H1 (cell line): Measurements from ENCODE around the gene BCL6B. TPM values are rescaled to one million over a fixed set of nuclear protein-coding genes. Genes with fewer than 3 reads are reported as not detected.

Source experiments
- BRCA1 ChIP-seq: IDR thresholded peaks from 2 replicates; pipeline ENCODE4 v1.6.1; 2012; ENCODE audit warnings: low read depth, low read length, improper control_type of control experiment
- CHD1 ChIP-seq: IDR thresholded peaks from 2 replicates; pipeline ENCODE4 v1.6.1; 2012; ENCODE audit warnings: low read depth, low read length, improper control_type of control experiment
- CTCF ChIP-seq, 3 experiments: IDR thresholded peaks; 1 replicate in 2 of 3; 2 replicates in 1 of 3; pipeline versions ENCODE4 v1.5.1 to v1.6.1; 2011; ENCODE audit warnings: low read length in 3 of 3, mild to moderate bottlenecking in 3 of 3, inconsistent platforms in 2 of 3, low read depth in 1 of 3, moderate library complexity in 1 of 3; ENCODE audit not compliant: insufficient read depth in 1 of 3; ENCODE audit errors: control extremely low read depth in 1 of 3
- EZH2 ChIP-seq: fragments of 200-600 bp; sonication (generic); IDR thresholded peaks from 2 replicates; pipeline ENCODE4 v1.7.1; 2012; ENCODE audit warnings: low read depth, mild to moderate bottlenecking, moderate library complexity, low read length, inconsistent platforms; ENCODE audit not compliant: severe bottlenecking
- GTF2F1 ChIP-seq: IDR thresholded peaks from 2 replicates; pipeline ENCODE4 v1.6.1; 2012; ENCODE audit warnings: low read depth, low read length, improper control_type of control experiment, borderline replicate concordance
- HDAC2 ChIP-seq, 2 experiments: fragments of 300-600 bp in 1 of 2; sonication (generic) in 1 of 2; IDR thresholded peaks; 2 replicates each; pipeline ENCODE4 v1.6.1; 2011 to 2012; ENCODE audit warnings: low read depth in 2 of 2, low read length in 2 of 2, mild to moderate bottlenecking in 2 of 2, moderate library complexity in 2 of 2, borderline replicate concordance in 1 of 2, inconsistent platforms in 1 of 2
- HDAC6 ChIP-seq: IDR thresholded peaks from one replicate; pipeline ENCODE4 v1.7.1; 2012; ENCODE audit warnings: low read depth, mild to moderate bottlenecking, inconsistent platforms, low read length, moderate library complexity
- KDM1A ChIP-seq: fragments of 200-600, 300-600 bp; sonication (generic); IDR thresholded peaks from 2 replicates; pipeline ENCODE4 v1.7.1; 2016; ENCODE audit warnings: mild to moderate bottlenecking, low read length, borderline replicate concordance
- KDM4A ChIP-seq: IDR thresholded peaks from one replicate; pipeline ENCODE4 v1.7.1; 2012; ENCODE audit warnings: low read depth, mild to moderate bottlenecking, moderate library complexity, low read length, inconsistent platforms; ENCODE audit not compliant: severe bottlenecking
- NANOG ChIP-seq: IDR thresholded peaks from 2 replicates; pipeline ENCODE4 v1.6.1; 2011; ENCODE audit warnings: low read length, low read depth, mild to moderate bottlenecking, inconsistent platforms; ENCODE audit not compliant: insufficient read depth, poor library complexity, severe bottlenecking
- POU5F1 ChIP-seq: IDR thresholded peaks from 2 replicates; pipeline ENCODE4 v1.6.1; 2011; ENCODE audit warnings: low read depth, mild to moderate bottlenecking, low read length, moderate library complexity
- RNF2 ChIP-seq: fragments of 200-900, 300-1000 bp; sonication (generic); IDR thresholded peaks from 2 replicates; pipeline ENCODE4 v1.7.1; 2016; ENCODE audit warnings: borderline replicate concordance, low read depth, mild to moderate bottlenecking, antibody characterized with exemption, low read length; ENCODE audit not compliant: poor library complexity, severe bottlenecking; ENCODE audit errors: missing control alignments
- SP2 ChIP-seq: IDR thresholded peaks from 2 replicates; pipeline ENCODE4 v1.6.1; 2012; ENCODE audit warnings: mild to moderate bottlenecking, low read length, inconsistent platforms
- SP4 ChIP-seq: IDR thresholded peaks from 2 replicates; pipeline ENCODE4 v1.6.1; 2012; ENCODE audit warnings: low read length, inconsistent platforms
- TEAD4 ChIP-seq: IDR thresholded peaks from 2 replicates; pipeline ENCODE4 v1.6.1; 2012; ENCODE audit warnings: low read depth, low read length, inconsistent platforms, mixed read lengths
- YY1 ChIP-seq: IDR thresholded peaks from 2 replicates; pipeline ENCODE4 v1.6.1; 2011; ENCODE audit warnings: low read depth, mild to moderate bottlenecking, low read length
- ZNF274 ChIP-seq: IDR thresholded peaks from 2 replicates; pipeline ENCODE4 v1.7.0; 2012; ENCODE audit warnings: low read length, borderline replicate concordance; ENCODE audit errors: extremely low read depth
- polyA plus RNA-seq, 7 experiments: library from polyadenylated mRNA; depleted of rRNA in 3 of 7; stranded (reverse) in 5 of 7; unstranded in 2 of 7; fragments of >200 nt in 5 of 7; fragments of 200-250 nt in 2 of 7; gene quantifications; 1 replicate in 5 of 7; 2 replicates in 1 of 7; 4 replicates in 1 of 7; pipeline versions ENCODE4 v1.2.1 to v1.2.3, GENCODE V29; 2011 to 2013; ENCODE audit warnings: missing spikeins in 2 of 7, mixed read lengths in 2 of 7
- total RNA-seq: library from RNA; stranded (reverse); fragmentation: NEBNext Ultra II Directional; extraction: Animal tissue kit (Norgen Biotek cat#: 25700); gene quantifications from 2 replicates; pipeline ENCODE4 v1.2.1, GENCODE V29; 2021
- TF ChIP-seq, protein P1 (sequence below): IDR thresholded peaks from 2 replicates; pipeline ENCODE4 v1.6.1; 2012; ENCODE audit warnings: low read length, inconsistent platforms
- TF ChIP-seq, protein P2 (sequence below): IDR thresholded peaks from 2 replicates; pipeline ENCODE4 v1.6.1; 2012; ENCODE audit warnings: inconsistent platforms

The BCL6B gene
- total and polyA plus RNA-seq, 2 of the 8 experiments (the other 6 are each of a cell fraction or from before 2014, with no cell fraction given): 6.6 to 8.7 TPM

DNA sequence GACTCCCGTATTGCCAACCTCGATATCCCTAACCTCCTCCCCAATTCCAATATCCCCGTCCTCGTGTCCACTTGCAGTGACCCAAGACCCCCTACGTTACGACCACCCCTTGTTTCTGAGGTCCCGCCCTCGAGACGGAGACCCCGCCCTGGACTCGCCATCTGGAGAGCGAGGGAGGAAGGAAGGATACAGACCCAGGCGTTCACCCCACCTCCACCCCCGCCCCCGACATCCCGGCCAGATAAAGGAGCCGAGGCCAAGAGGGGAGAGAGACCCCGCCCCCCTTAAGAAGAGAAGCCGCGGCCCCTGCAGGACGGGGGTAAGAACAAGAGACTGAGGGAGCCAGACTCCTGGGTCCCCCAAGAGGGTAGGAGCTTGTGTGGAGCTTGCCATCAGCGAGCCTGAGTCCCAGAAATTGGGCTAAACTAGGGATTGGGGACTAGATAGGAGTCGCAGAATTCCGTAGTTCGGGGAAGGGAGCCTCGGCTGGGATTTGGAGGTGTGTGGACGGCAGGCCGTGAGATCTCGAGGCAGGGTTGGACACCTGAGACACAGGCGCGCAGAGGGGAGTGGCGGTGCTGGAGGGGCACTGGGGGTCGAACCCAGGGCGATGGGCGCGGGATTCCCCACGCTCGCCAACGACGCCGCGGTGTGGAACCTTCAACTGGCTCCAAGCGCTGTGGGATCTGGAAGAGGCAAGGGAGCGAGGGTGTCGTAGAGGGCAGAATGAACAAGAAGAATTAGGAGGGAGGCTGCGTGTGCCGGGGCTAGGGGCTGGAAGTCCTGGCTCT is at the start of gene BCL6B (continued):
- TF ChIP-seq CTCF (IDR thresholded peaks at IDR 0.05; ENCODE audit: control extremely low read depth in 1 of 3, insufficient read depth in 1 of 3, low read depth in 1 of 3, low read length in 3 of 3): no peak
- TF ChIP-seq, protein P1, sequence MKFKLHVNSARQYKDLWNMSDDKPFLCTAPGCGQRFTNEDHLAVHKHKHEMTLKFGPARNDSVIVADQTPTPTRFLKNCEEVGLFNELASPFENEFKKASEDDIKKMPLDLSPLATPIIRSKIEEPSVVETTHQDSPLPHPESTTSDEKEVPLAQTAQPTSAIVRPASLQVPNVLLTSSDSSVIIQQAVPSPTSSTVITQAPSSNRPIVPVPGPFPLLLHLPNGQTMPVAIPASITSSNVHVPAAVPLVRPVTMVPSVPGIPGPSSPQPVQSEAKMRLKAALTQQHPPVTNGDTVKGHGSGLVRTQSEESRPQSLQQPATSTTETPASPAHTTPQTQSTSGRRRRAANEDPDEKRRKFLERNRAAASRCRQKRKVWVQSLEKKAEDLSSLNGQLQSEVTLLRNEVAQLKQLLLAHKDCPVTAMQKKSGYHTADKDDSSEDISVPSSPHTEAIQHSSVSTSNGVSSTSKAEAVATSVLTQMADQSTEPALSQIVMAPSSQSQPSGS: no peak
- no peak for TF ChIP-seq HDAC6
- TF ChIP-seq YY1: no peak
- TF ChIP-seq BRCA1: no peak
- no peak for TF ChIP-seq GTF2F1
- no peak for TF ChIP-seq SP2
- no peak for TF ChIP-seq RNF2
- TF ChIP-seq SP4: 0 out of 2 replicates have a peak, but pooled peaks have one; percentile 9
- TF ChIP-seq EZH2: peak; percentile 30
- no peak for TF ChIP-seq ZNF274
- TF ChIP-seq POU5F1: no peak
- TF ChIP-seq, protein P2, sequence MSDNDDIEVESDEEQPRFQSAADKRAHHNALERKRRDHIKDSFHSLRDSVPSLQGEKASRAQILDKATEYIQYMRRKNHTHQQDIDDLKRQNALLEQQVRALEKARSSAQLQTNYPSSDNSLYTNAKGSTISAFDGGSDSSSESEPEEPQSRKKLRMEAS: peak; percentile 10; the same call in 1 of the 2 replicates
- no peak for TF ChIP-seq HDAC2 (IDR thresholded peaks at IDR 0.05; ENCODE audit: borderline replicate concordance in 1 of 2, low read depth in 2 of 2, low read length in 2 of 2)
- TF ChIP-seq KDM1A: no peak
- no peak for TF ChIP-seq KDM4A
- TF ChIP-seq TEAD4: no peak
- TF ChIP-seq CHD1: no peak
- TF ChIP-seq NANOG: no peak
